WERI-Rb-1 (cell line): Measurements from ENCODE around the gene NUP98.
"Not testable (repeated sequence)": the region's sequence is repeated elsewhere in the genome, so short reads cannot be mapped to it uniquely, and the experiment has no call there.

Source experiments
- DNase-seq: peaks from one replicate; pipeline ENCODE4 v3.0.0-alpha.2; 2020
- H3K27ac ChIP-seq: fragments of 250-450 bp; sonication (Bioruptor Pico); 2 replicates; pipeline ENCODE4 v1.5.1; 2020; ENCODE audit warnings: mild to moderate bottlenecking, moderate library complexity
- H3K27me3 ChIP-seq: fragments of 250-450 bp; sonication (Bioruptor Pico); 2 replicates; pipeline ENCODE4 v1.5.1; 2021; ENCODE audit warnings: mild to moderate bottlenecking, low read depth, moderate library complexity; ENCODE audit not compliant: insufficient read depth, severe bottlenecking
- H3K36me3 ChIP-seq: fragments of 250-450 bp; sonication (Bioruptor Pico); 2 replicates; pipeline ENCODE4 v1.5.1; 2020; ENCODE audit warnings: mild to moderate bottlenecking, moderate library complexity
- H3K4me3 ChIP-seq: 2 replicates; pipeline ENCODE4 v1.5.1; 2011; ENCODE audit warnings: low read depth, mild to moderate bottlenecking, control low read depth, low read length
- H3K9me3 ChIP-seq: fragments of 250-450 bp; sonication (Bioruptor Pico); 2 replicates; pipeline ENCODE4 v1.5.1; 2021; ENCODE audit warnings: mild to moderate bottlenecking, moderate library complexity; ENCODE audit not compliant: severe bottlenecking
- CTCF ChIP-seq: IDR thresholded peaks from 2 replicates; pipeline ENCODE4 v1.5.1; 2011; ENCODE audit warnings: low read depth, mild to moderate bottlenecking, control low read depth, inconsistent platforms, low read length

The NUP98 gene

GRCh38 chr11:3664032-3664630, 133.2 kb downstream of the NUP98 start:
- Histone ChIP-seq H3K27ac (no peak overlapping the region), H3K9me3 (no peaks in the 10 kb centered on the region), H3K36me3 (peaks cover 24% of the 10 kb centered on the region), H3K27me3 (no peaks in the 10 kb centered on the region), H3K4me3 (no peak overlapping the region)
- DNase-seq = no peak
- no peak for TF ChIP-seq CTCF

DNA sequence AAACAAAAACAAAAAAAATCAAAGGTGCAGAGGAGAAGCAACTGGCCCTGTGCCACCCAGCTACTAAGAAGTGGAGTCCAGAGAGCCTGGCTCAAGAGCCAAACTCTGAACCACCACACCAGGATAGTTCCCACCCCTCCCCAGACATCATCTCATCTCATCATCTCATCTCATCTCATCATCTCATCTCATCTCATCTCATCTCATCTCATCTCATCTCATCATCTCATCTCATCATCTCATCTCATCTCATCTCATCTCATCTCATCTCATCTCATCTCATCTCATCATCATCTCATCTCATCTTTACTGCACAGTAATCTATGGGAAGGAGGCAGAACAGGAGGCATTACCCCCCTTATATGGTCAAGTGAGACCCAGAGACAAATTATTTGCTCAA, 134.5 kb downstream of the NUP98 start:
- TF ChIP-seq CTCF = no peak
- no peak for DNase-seq

DNA sequence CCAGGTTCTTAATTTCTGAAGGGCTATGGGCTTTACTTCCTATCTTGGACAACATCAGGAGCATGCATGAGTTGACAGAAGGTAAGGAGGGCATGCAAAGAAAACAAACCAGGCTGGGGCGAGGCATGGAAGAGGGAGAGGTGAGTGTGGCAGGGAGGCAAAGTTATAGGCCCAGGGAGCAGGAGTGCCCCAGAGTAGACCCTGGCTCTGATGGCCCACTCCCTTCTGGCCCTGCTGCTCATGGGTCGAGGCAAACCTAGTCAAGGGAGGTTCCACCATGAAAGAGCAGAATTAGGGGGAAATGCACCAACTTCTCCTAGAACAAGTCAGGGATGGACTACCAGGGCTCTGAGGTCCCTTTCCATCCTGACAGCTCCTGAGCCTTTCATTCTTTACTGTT, 136.4 kb downstream of the NUP98 start:
- TF ChIP-seq CTCF = no peak
- Histone ChIP-seq H3K36me3 (peaks cover 12% of the 10 kb centered on the region), H3K27ac (no peak overlapping the region), H3K4me3 (no peak overlapping the region), H3K27me3 (no peaks in the 10 kb centered on the region), H3K9me3 (no peaks in the 10 kb centered on the region)
- DNase-seq = no peak

More for the DNA sequence above, 134.5 kb downstream of the NUP98 start:
- H3K4me3 ChIP-seq = no peak overlapping the region
- no peaks in the 10 kb centered on the region for H3K27me3 ChIP-seq
- H3K9me3 ChIP-seq = no peaks in the 10 kb centered on the region
- no peak overlapping the region for H3K27ac ChIP-seq
- H3K36me3 ChIP-seq = peaks cover 19% of the 10 kb centered on the region

DNA sequence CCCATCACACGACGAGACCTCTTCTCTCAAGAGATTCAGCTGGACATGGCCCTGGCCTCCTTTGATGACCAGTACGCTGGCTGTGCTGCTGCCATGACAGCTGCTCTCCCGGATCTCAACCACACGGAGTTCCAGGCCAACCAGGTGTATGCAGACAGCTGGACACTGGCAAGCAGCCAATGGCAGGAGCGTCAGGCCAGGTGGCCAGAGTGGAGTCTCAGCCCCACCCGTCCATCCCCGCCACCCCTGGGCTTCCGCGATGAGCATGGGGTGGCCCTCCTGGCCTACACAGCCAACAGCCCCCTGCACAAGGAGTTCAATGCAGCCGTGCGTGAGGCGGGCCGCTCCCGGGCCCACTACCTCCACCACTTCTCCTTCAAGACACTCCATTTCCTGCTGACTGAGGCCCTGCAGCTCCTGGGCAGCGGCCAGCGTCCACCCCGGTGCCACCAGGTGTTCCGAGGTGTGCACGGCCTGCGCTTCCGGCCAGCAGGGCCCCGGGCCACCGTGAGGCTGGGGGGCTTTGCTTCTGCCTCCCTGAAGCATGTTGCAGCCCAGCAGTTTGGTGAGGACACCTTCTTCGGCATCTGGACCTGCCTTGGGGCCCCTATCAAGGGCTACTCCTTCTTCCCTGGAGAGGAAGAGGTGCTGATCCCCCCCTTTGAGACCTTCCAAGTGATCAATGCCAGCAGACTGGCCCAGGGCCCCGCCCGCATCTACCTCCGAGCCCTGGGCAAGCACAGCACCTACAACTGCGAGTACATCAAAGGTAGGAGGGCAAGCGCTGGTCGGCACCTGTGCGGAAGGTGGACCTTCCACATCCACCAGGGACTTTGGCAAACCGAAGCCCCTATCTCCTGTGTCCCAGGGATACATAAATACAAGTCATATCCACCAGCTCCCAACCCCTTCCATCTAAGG, 137.5 kb downstream of the NUP98 start:
- H3K4me3 ChIP-seq = no peak overlapping the region

GRCh38 chr11:3658252-3658651, 139.1 kb downstream of the NUP98 start:
- no peak overlapping the region for H3K27ac ChIP-seq
- DNase-seq = no peak
- H3K9me3 ChIP-seq = no peaks in the 10 kb centered on the region
- no peak for TF ChIP-seq CTCF
- no peaks in the 10 kb centered on the region for H3K27me3 ChIP-seq
- H3K4me3 ChIP-seq = no peak overlapping the region
- no peaks in the 10 kb centered on the region for H3K36me3 ChIP-seq

More for the DNA sequence above, 137.5 kb downstream of the NUP98 start:
- no peak for TF ChIP-seq CTCF
- Histone ChIP-seq H3K36me3 (peaks cover 6% of the 10 kb centered on the region; the same call in 1 of the 2 replicates), H3K9me3 (no peaks in the 10 kb centered on the region), H3K27ac (no peak overlapping the region), H3K27me3 (no peaks in the 10 kb centered on the region)
- DNase-seq = no peak

GRCh38 chr11:3657331-3657730, 140.0 kb downstream of the NUP98 start:
- H3K9me3 ChIP-seq, H3K36me3 ChIP-seq, H3K27ac ChIP-seq, H3K27me3 ChIP-seq, H3K4me3 ChIP-seq, DNase-seq: not testable (repeated sequence)
